SKM-1 (cell line): ENCODE results near the gene PCDHB7.
"Not testable (repeated sequence)": the region's sequence is repeated elsewhere in the genome, so short reads cannot be mapped to it uniquely, and the experiment has no call there.

Experiments used
- DNase-seq: peaks from one replicate; lab custom pipeline; 2025; ENCODE audit not compliant: unreplicated experiment; lab: John Stamatoyannopoulos, UW

PCDHB7 gene

GRCh38 chr5:141172381-141173204, at the start of gene PCDHB7:
TSS of gene PCDHB7 (plus strand) at chr5:141172644. CDS start at chr5:141172836, 192 bp downstream.
- DNase-seq: no peak

GRCh38 chr5:141123396-141124135, 48.9 kb upstream of the PCDHB7 start:
- not testable (repeated sequence) for DNase-seq

GRCh38 chr5:141127305-141127704, 45.1 kb upstream of the PCDHB7 start:
- DNase-seq: no peak

GRCh38 chr5:141135030-141135717, 37.3 kb upstream of the PCDHB7 start, which contains the start of gene PCDHB5:
TSS of gene PCDHB5 (plus strand) at chr5:141135206. CDS start at chr5:141135435, 229 bp downstream.
- DNase-seq: no peak

GRCh38 chr5:141135718-141136266, 36.7 kb upstream of the PCDHB7 start:
- no peak for DNase-seq

GRCh38 chr5:141137346-141137745, 35.1 kb upstream of the PCDHB7 start:
- not testable (repeated sequence) for DNase-seq

GRCh38 chr5:141149812-141150211, 22.6 kb upstream of the PCDHB7 start, which contains the start of gene PCDHB6:
TSS of gene PCDHB6 (plus strand) at chr5:141150057. CDS start at chr5:141150258, 201 bp downstream.
- DNase-seq: no peak

- no peak for DNase-seq
Measured at GRCh38 chr5:141150224-141150992, 22.0 kb upstream of the PCDHB7 start.

GRCh38 chr5:141150993-141151325, 21.5 kb upstream of the PCDHB7 start:
- no peak for DNase-seq

- not testable (repeated sequence) for DNase-seq
Measured at GRCh38 chr5:141151632-141152031, 20.8 kb upstream of the PCDHB7 start.

- DNase-seq: not testable (repeated sequence)
Measured at GRCh38 chr5:141152096-141152495, 20.3 kb upstream of the PCDHB7 start.

GRCh38 chr5:141155540-141156374, 16.7 kb upstream of the PCDHB7 start:
- DNase-seq: no peak

- not testable (repeated sequence) for DNase-seq
Measured at GRCh38 chr5:141157356-141157755, 15.1 kb upstream of the PCDHB7 start.

- DNase-seq: not testable (repeated sequence)
Measured at GRCh38 chr5:141157901-141158300, 14.5 kb upstream of the PCDHB7 start.

GRCh38 chr5:141174291-141175104, 2.1 kb downstream of the PCDHB7 start:
- DNase-seq: not testable (repeated sequence)

GRCh38 chr5:141175933-141176332, 3.5 kb downstream of the PCDHB7 start:
- DNase-seq: no peak

- not testable (repeated sequence) for DNase-seq
Measured at GRCh38 chr5:141177577-141178191, 5.2 kb downstream of the PCDHB7 start, which contains the start of gene PCDHB8. TSS of gene PCDHB8 (plus strand) at chr5:141177790. CDS start at chr5:141178035, 245 bp downstream.

GRCh38 chr5:141179371-141179770, 6.9 kb downstream of the PCDHB7 start:
- DNase-seq: not testable (repeated sequence)
